Measurements from ENCODE around the gene AGTRAP.

The AGTRAP gene

DNA sequence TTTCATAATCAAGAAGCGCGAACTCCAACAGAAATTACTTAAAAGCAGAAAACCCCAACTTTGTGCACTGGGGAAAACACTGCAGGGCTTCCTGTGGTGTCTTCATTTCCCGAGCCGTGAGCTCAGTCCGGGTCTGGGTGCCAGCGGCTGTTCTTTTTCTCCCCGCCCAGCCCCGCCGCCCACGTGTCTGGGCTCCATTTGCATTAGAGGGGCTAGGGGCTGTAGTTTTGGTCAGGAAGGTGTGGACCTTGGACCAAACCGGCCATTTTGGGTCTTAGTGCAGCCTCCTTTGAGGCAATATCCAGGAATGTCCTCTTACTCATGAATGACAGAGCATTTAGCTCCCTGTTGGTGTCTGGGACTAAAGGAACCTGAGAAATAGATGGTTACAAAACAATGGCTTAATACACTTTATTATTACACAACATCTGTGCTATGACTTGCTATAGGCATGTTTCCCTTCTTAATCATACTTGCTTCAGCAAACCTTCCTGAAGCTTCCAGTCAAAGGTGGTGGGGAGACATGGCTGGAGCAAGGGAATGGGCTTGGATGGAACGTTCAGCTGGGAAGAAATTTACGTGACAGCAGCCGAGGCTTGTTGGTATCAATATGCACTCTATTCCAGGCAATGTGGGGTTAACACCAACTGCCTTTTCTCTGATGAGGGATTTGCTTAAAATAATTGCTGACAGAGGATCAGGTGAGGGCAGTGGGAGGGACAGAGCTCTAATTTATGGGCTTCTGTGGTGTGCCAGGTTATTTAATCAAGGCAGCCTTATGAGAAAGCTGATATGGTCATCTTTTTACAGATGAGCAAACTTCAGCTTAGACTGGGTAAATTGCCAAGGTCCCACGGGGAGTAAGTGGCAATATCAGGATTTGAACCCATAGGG is 1.1 kb downstream of the AGTRAP start:
- DNase-seq = peak; percentile 46

DNA sequence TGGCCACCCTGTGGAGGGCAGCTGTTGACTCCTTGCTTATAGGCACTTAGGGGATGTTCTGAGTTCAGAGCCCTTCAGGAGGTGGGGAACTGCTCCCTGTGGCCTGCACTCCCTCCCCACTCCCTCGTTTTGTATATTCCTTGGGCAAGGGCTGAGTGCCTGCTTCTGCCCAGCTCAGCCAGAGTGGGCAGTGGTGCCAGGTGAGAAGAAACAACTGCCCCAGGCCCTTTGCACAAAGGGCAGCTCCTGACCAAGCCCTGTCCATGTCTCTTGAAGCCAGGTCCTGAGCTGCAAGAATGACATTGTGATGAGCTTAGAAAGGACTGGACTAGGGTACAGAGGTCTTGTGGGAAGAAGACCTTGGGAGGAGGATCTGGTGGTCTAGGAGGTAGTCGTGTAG is 2.2 kb downstream of the AGTRAP start:
- DNase-seq = no peak

DNA sequence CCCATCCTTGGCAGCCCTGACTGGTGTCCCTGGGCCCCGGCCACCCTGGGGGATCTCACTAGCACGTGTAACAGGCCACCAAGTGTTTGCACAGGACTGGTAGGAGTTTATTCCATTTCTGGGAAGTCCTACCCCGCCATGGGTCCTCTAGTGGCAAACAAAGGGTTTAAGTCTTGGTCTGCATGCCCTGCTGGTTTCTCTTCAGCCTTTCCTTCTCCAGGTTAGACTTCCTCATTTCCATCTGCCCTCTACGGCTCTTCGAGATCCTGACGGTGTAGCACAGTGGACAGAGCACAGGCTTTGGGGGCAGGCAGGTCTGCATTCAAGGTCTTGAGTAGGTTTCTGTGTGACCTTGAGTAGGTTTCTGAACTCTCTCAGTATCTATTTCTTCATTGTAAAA is 2.8 kb downstream of the AGTRAP start:
- no peak for DNase-seq

DNA sequence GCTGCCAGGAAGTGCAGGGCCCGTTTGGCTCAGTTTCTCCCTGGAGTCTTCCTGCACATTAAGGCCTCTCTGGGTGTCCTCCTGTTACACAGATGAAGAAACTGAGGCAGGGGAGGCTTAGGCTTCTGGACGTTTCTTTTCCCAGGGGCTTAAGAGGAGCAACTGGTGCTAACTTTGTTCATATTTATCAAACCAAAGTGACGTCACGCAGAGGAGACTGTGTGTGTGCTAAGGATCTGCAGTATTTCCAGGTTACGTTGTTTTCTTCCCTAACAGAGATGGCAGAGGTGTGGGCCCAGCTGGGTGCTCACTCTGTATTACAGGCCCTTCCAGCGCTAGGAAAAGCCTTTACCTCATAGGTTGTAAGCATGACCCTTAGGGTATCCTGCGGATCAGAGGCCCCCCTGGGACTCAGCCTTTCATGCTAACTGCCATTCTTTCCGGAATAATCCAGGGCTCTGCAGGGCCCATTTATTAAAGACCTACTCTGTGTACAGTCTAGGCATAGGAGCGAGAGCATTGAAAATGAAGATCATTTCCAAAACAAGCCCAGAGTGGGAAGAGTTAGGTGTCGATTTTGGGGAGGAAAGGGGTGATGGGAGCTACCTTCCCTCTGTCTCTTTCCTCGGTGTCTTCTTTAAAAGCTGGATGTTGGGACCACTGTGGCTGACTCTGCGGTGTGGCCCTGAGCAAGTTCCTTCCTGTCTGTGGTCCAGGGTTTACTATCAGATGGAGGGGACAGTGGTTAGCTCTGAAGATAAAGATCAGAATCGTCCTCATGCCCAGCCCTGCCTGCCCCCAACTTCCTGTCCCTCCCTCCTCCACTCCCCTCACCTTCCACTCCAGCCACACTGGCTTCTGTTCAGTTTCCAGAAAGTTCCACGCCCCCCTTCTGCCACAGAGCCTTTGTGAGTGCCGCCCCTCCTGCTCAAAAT is 4.6 kb downstream of the AGTRAP start:
- DNase-seq = no peak

DNA sequence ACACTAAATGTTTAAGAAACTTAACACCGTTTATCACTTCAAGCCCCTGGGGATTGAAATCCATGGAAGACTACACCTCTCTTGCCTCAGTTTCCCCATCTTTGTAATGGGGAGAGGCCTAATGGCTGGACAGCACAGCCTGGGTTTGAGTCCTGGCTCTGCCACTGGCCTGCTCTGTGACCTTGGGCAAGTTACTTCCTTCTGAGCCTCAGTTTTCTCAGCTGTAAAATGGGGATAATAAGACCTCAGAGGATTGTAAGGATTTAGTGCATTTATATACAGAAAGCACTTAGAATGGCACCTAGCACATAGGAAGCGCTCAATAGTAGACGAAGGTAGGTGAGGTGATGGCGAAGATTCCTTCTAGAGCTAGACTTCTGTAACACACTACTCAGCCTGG is 5.5 kb downstream of the AGTRAP start:
- no peak for DNase-seq

DNA sequence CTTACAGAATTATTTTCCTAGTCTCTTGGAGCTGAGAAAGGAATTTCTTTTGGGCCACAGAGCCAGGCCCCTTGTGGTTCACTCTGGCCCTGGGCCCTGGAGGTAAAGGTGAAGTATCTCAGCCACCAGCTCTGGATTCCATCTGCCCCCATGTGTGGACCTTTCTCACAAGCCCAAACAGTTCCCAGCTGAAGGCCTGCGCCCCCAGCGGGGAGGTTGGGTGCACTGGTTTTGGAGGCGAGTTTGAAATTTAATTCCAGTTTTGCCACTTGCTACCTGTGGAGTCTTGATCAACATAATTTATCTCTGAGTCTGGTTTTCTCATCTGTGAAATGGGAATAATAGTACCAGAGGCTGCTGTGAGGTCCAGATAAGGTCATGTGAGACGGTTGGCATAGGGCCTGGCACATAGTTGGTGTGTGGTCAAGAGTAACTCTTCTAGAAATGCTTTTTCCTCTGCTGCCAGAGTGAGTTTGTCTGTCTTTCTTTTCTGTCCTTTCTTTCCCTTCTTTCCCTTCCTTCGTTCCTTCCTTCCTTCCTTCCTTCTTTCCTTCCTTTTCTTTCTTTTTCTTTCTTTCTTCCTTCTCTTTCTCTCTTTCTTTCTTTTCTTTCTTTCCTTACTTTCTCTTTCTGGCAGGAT is 6.1 kb downstream of the AGTRAP start:
- DNase-seq = no peak

DNA sequence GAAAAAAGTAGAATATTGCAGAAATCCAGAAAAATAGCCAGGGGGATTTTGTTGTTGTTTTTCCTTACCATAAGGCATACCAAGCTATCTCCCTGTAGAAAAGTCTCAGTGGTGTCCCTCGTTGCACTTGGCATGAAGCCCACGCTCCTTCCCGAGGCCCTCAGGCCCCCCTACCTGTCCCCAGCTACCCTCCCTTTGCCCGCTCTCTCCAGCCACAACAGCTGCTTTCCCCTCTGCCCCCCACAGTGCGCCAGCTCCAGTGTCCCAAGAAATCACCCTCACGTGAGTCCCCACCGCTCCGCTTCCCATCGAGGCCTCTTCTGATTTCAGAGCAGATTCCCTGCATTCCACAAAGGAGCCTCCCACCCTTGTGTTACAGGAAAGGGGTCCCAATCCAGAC is 8.4 kb downstream of the AGTRAP start:
- no peak for DNase-seq

DNA sequence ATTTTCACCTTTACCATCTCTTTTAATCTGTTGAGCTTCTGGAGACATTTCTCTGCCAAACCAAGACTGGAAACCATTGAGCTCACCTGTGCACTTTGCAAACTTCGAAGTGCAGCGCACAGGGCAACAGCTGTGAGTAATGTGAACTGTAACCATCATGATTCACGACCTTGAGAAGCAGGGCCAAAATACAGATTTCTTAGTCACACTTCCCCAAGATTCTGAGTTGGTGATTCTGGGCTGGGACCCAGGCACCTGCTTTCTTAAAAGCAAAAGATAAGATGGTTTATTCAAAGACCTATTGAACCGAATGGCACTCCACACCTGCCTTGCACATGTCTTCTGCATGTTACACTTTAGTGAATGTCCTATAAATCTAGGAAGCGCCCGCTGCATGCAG is 10.2 kb downstream of the AGTRAP start:
- no peak for DNase-seq

DNA sequence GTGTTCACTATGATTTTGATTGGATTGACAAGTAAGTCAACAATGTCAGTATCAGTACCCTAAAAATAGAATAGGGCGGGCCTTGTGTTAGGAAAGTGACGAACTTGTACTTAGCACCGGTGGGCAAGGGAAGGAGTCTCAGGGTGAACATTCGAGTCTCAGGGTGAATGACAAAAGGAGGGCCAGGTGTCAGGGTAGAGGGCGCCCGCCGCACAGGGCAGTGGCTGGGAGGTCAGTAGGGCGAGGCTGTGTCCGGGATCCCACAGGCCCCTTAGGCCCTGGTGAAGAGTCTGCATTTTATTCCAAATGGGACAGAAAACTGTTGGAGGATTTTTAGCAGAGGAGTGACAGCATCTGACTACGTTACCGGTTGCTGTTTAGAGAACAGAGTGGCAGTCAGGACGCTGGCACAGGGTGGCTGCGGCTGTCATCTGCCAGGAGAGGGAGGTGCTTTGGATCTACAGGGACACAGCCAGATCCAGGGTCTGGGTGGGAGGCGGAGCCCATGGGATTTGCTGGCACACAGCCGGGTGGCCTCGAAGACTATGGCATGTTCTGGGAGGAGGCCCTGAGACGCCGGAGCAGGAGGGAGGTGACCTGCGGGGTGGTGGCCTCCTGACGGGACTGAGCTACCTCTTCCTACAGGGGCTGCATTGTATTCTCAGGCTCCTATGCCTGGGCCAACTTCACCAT is 11.0 kb downstream of the AGTRAP start:
- no peak for DNase-seq

DNA sequence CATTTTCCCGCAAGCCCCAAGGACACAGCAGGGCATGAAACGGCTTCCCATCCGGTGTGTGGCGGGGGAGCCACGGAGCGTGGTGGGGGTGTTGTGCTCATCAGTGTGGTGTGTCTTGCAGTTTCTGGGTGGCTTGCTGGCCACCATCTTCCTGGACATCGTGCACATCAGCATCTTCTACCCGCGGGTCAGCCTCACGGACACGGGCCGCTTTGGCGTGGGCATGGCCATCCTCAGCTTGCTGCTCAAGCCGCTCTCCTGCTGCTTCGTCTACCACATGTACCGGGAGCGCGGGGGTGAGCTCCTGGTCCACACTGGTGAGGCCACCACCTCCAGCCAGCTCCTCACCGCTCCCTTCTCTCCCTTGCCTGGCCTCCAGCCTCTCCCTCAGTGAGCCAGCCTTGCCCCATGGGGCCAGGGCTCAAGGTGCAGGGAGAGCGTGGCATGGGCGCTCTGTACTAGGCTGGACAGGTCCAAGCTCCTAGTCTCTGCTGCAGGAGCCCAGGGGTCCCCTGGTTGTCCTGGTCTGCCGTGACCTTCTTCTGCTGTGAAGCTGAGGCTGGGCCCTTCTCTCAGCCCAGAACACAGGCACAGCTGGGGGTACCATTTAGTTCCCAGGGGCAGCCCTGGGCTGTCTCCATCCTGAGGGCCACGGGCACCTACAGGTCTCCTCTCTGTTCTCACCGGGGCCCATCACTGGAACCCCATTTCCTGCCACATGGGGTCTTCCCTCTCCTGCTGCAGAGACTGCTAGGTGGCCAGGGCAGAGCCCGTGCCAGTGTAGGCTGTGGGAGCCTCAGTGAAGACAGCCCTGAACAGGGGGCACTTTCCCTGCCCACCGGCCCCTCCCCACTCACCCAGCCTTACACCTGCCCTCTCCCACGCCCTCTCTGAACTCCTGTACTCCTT is 12.6 kb downstream of the AGTRAP start:
- DNase-seq = no peak

DNA sequence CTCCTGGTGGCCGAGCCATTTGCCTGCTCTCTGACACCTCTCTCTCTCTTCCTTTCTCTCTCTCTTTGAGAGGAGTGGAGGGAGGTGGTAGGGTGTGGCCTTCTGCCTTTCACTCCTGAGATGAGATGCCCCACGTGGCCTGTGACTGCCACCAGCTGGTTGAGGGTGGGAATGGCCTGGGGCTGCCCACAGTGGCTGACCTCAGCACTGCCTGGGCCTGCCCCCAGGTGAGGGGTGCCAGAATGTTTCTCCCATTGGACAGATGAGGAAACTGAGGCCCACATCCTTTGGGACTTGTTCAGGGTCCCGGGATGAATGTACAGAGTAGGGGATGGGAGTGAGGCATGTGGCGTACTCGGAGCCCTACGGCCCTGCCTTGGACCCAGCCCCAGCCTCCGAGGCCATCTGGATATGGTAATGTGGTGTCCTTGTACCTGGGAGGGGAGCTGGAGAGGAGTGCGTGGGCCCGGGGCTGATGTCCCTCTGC is 13.3 kb downstream of the AGTRAP start:
- peak; percentile 58 for DNase-seq

DNA sequence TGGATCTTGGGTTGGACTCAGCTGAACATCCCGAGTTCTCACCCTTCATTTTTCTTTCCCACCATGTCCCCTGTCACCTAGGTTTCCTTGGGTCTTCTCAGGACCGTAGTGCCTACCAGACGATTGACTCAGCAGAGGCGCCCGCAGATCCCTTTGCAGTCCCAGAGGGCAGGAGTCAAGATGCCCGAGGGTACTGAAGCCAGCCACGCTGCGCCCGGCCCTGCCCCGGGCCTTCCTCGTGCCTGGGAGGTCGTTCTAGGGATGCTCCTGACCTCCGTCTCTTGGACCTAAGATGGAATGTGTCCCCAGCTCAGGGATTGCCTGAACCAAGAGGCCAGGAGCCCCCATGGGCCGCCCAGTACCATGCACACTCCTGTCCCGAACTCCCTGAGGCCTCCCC is 14.1 kb downstream of the AGTRAP start:
- no peak for DNase-seq

DNA sequence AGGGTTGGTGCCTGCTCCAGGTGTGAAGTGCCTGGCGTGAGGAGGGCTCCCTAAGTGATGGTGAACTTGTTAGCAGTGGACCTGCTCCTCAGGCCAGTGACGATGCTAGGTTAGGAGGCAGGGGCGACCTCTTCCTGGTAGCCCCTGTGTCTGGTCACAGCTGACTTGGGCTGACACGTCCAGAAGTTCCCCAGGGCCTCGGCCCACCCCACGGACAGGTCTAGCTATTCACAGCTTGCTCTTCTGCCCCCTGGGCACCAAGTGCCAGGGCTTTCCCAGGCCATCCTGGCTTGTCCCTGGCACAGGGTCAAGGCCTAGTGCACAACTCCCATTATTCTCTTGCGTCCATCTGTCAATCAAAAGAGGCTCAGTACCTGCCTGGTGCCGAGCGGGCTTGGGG is 15.2 kb downstream of the AGTRAP start:
- no peak for DNase-seq

DNA sequence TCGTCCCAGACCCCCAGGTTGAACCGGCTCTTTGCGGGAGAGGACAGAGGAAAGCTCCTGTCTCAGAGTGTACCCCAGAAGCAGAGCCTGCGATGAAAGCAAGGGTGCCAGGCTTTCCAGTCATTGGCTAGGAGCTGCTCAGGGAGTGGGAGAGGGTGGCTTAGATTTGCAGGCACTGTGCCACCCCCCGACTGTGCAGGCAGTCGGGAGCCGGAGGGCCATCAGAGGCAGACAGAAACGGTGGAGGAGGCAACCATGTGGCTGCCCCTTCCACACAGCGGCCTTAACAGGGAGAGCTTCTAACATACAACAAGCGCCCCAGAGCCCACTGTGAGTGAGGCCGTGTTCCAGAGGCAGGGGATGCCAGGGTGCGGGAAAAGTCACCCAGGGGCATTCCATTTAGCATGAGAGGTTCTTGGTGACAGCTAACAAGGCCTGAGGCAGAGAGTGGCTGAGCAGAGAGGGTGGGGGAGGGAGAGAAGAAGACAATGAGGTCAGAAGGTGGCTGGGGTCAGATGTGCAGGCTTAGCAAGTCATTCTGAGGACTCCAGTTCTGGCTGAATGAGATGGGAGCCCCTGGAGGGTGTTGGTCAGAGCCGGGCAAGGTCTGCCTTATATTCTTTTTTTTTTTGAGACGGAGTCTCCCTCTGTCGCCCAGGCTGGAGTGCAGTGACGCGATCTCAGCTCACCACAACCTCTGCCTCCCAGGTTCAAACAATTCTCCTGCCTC is 16.6 kb downstream of the AGTRAP start:
- DNase-seq = no peak

DNA sequence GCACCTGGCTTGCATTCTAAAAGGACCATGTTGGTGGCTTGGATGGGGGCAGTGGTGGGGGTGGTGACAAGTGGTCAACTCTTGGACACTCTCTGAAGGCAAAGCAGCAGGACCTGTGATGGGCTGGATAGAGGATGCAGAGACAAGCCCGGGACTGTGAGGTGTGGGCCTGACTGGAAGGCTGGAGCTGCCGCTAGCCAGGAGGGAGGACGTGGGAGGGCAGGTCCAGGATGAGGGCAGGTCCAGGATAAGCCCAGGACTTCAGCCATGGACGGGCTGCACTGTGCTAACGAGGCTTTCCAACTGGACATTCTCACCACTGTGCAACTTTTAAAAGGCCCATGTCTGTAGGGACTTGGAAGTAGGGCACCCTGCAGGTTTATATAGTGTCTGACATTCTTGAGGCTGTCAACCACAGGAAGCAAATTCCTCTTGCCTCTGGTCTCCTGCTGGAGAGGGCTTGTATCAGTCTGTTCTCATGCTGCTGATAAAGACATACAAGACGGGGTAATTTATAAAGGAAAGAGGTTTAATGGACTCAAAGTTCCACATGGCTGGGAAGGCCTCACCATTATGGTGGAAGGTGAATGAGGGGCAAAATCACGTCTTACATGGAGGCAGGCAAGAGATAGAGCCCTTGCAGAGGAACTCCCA is 17.7 kb downstream of the AGTRAP start:
- DNase-seq = no peak

DNA sequence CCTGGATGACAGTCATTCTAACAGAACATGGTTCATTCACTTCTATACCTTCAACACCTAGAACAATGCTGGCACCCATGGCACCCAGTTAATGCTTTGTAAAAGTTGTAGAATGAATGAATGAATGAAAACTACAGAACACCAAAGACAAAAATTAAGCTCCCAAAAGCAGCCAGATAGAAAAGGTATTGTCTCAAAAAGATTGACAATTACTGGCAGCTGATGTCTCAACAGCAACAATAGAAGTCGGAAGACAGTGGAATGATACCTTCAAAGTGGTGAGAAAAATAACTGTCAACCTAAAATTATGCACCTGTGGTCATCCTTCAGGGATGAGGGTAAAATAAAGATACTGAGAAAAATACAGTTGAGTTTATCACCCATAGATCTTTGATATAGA is 21.1 kb downstream of the AGTRAP start:
- no peak for DNase-seq

DNA sequence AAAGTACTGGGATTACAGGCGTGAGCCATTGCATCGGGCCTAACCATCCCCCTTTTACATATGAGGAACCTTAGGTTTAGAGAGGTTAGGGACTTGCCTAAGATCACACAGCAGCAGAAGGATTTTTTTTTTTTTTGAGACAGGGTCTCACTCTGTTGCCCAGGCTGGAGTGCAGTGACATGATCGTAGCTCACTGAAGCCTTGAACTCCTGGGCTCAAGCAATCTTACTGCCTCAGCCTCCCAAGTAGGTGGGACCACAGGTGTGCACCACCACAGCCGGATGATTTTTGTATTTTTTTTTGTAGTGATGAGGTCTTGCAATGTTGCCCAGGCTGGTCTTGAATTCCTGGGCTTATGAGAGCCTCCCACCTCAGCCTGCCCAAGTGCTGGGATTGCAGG is 23.9 kb downstream of the AGTRAP start:
- DNase-seq = no peak

DNA sequence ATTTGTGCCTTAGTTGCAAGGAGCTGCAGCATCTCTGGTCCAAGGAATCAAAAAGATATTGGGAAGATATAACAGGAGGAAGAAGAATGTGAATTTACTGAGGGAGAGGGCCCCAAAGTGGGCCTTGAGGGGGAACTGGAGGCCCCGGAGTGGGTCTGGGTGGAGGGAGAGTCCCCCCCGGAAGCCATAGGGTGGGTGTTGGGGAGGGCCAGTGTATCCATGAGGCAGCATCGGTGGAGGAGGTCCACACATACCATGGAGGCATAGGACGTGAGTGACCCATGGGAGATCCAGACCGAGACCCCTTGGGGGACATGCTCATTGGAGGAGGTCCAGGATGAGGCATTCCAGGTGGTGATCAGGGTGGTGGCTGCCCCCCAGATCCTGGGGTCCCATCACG is 25.3 kb downstream of the AGTRAP start:
- no peak for DNase-seq

DNA sequence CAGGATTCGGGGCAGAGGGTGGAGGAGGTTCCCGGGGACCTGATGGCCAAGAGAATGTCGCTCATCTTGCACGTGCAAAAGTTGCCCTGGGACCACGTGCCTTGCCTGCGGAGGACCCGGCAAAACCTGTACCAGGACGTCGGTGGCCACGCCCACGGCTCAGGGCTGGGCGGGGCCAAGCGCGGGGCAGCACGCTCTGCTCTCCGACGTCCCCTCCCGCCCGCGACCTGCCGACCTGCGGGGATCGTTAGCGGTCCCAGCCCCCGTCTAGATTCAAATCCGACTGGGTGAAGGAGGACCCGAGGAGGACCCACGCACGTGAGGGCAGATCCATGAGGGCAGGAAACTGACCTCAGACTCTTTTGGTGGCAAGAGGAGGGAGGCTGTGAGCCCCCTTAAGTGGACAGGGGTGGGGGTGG is 26.1 kb downstream of the AGTRAP start, which contains the start of gene C1orf167:
C1orf167 (plus strand) TSS at position 206 of the 419 bp plus-strand sequence. CDS start 2,208 bp downstream, outside the sequence.
- peak; percentile 32 for DNase-seq

DNA sequence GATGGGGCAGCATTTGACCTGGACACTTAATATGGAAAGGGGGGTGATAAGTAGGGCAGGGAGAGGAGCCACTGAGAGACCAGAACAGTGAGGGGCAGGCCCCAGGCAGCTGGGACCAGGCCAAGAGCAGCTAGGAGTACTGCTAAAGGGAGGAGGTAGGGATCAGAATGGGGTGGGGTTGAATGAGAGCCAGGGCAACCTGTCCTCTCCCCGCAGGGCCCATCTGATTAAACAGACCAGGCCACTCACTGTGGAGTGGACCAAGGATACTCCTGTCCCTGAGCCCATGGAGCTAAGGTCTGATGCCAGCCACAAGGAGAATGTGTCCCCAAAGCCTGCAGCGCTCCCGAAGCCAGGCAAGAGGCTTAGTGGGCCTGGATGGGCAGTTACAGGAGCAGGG is 28.2 kb downstream of the AGTRAP start:
- DNase-seq = no peak
